ENCODE data around the gene TTLL8. TPM values are rescaled to one million over a fixed set of nuclear protein-coding genes. Genes with fewer than 3 reads are reported as not detected.

TTLL8 gene
- total and polyA plus RNA-seq, 2 of the 8 experiments (the other 6 are each of a cell fraction or from before 2014, with no cell fraction given), result not detected

GRCh38 chr22:50064453-50064852, 6.4 kb upstream of the TTLL8 start (continued):
- no peak for TF ChIP-seq RFX5 (IDR thresholded peaks at IDR 0.05; ENCODE audit: borderline replicate concordance, low read depth, low read length)
- no peak for TF ChIP-seq KDM4A (IDR thresholded peaks at IDR 0.05; ENCODE audit: low read depth, low read length, severe bottlenecking)
- TF ChIP-seq POLR2A (IDR thresholded peaks at IDR 0.05; ENCODE audit: control extremely low read depth in 1 of 2, low read depth in 2 of 2, low read length in 2 of 2), result no peak
- no peak for TF ChIP-seq SUZ12 (IDR thresholded peaks at IDR 0.05; ENCODE audit: low read length)
- TF ChIP-seq CTCF (IDR thresholded peaks at IDR 0.05; ENCODE audit: control extremely low read depth in 1 of 3, insufficient read depth in 1 of 3, low read depth in 1 of 3, low read length in 3 of 3), result no peak
- no peak for TF ChIP-seq TAF1 (IDR thresholded peaks at IDR 0.05; ENCODE audit: low read depth, low read length)

All from H1 (cell line).